GM19351 (cell line): ENCODE results near the gene NAV3.
"Not testable (repeated sequence)": the region's sequence is repeated elsewhere in the genome, so short reads cannot be mapped to it uniquely, and the experiment has no call there.

Experiments
- ATAC-seq: cut with Tn5 transposase; IDR thresholded peaks from one replicate; pipeline ENCODE4 v1.9.1; 2021; ENCODE audit warnings: mild to moderate bottlenecking, moderate library complexity; ENCODE audit not compliant: unreplicated experiment

NAV3 gene

DNA sequence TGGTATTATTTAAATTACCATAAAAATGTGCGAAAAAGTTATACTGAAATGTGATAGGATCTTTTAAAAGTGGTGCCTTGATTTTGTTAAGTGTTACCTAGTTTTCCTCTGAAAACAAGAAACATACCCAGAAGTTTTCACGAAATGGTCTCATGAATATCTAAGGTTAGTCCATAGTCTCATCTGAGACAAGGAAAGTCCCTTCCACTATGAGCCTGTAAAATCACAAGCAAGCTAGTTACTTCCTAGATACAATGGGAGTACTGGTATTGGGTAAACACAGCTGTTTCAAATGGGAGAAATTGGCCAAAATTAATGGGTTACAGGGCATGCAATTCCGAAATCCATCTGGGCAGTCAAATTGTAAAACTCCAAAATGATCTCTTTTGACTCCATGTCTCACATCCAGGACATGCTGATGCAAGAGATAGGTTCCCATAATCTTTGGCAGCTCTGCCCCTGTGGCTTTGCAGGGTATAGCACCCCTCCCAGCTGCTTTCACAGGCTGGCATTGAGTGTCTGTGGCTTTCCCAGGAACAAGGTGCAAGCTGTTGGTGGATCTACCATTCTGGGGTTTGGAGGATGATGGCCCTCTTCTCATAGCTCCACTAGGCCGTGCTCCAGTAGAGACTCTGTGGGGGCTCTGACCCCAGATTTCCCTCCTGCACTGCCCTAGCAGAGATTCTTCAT is 271.4 kb downstream of the NAV3 start:
- no peak for ATAC-seq

DNA sequence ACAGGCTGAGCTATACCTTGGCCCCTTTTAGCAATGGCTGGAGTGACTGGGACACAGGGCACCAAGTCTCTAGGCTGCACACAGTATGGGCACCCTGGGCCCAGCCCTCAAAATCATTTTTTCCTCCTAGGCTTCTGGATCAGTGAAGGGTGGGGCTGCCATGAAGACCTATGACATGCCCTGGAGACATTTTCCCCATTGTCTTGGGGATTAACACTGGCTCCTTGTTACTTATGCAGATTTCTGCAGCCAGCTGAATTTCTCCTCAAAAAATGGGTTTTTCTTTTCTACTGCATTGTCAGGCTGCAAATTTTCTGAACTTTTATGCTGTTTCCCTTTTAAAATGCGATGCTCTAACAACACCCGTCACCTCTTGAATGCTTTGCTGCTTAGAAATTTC is 272.1 kb downstream of the NAV3 start:
- not testable (repeated sequence) for ATAC-seq

DNA sequence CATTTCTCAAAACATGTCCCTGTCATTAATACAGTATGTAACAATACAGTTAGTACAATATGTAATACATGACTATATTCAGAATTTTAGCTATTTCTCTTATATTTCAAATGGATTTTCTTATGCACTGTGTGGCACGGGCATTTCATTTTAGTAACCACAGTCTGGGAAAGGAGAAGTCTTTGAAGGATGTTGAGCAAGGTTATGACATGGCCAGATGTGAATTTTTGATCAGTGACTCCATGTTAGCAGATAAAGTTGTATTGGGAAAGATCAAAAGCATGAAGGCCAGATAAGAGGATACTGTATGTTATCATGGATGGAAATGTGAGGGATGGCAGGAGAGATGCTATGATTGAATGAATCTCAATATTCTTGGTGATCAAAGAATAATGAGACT is 285.2 kb downstream of the NAV3 start:
- ATAC-seq, result no peak

DNA sequence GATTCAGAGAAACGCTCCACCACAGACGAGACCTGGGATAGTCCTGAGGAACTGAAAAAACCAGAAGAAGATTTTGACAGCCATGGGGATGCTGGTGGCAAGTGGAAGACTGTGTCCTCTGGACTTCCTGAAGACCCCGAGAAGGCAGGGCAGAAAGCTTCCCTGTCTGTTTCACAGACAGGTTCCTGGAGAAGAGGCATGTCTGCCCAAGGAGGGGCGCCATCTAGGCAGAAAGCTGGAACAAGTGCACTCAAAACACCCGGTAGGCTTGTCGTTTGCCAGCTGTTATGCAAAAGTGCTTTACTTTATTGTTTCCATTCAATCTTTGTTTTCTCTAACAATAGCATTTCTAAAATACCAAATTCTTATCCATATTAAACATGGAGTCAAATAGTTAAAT is 287.3 kb downstream of the NAV3 start:
- no peak for ATAC-seq

DNA sequence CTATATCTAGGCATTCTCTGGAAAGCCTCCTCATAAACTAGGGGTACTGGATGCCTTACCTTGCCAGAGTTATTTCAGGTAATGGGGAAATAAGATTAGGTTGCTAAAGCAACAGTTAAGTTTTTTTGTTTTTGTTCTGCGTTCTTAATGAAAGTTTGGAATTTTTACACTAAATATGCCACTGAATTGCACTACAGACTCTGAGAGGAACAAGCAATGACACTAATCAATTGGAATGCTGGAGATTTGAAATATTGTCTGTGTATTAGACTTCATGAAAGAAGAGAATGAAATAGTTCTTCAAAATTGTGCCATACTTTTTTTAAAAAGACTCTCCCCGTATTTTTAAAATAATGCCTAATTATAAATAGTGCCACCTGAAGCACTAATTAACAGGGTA is 287.8 kb downstream of the NAV3 start:
- no peak for ATAC-seq

DNA sequence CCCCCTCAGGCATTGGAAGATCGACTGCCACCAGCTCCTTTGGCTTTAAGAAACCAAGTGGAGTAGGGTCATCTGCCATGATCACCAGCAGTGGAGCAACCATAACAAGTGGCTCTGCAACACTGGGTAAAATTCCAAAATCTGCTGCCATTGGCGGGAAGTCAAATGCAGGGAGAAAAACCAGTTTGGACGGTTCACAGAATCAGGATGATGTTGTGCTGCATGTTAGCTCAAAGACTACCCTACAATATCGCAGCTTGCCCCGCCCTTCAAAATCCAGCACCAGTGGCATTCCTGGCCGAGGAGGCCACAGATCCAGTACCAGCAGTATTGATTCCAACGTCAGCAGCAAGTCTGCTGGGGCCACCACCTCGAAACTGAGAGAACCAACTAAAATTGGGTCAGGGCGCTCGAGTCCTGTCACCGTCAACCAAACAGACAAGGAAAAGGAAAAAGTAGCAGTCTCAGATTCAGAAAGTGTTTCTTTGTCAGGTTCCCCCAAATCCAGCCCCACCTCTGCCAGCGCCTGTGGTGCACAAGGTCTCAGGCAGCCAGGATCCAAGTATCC is 288.7 kb downstream of the NAV3 start:
- ATAC-seq, result no peak

DNA sequence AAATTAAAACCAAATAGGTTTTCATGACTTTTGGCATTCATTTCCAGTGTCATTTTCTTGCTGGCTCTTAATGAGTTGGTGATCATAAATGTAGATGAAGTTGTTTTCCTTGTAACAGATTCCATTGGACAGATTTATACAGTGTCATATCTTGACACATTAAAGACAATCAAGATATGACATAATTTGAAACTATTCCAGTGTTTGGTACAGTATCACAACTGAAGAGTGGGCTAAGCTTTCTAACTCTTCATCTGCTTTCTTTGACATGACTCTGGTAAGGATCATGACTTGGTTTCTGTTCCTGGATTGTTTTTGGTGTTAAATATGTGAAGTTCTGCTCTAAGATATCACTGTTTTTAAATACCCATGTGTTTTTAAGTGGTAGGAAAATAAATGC is 289.6 kb downstream of the NAV3 start:
- no peak for ATAC-seq

DNA sequence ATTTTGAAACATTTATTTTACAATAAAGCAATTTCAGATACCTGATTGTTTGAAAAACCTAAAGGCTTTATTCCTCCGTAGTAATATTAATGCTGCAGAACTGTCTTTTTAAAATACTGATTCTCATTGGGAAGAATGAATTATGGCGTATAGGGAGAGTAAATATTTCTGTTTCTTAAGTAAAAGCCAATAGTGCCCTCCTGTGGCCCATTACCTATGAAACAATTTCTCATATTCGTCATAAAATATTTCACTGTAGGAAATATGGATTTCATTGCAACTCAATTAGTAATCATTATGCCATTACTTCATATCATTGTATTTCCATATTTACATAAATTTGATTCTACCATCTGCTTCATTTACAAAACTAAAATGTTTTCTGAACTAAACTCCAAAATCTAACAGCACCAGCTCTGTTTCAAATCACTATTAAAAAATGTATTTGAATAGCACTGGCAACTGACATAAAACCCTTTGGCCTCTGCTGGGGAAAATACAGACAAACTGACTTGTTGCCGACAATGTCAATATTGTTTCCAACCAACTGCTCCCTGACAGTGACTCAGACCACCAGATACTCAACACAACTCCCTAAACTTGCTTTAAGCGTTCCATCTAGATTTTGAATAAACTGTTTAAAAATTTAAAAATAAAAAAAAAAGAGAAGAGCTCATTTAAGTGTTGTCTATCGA is 290.3 kb downstream of the NAV3 start:
- ATAC-seq, result no peak

DNA sequence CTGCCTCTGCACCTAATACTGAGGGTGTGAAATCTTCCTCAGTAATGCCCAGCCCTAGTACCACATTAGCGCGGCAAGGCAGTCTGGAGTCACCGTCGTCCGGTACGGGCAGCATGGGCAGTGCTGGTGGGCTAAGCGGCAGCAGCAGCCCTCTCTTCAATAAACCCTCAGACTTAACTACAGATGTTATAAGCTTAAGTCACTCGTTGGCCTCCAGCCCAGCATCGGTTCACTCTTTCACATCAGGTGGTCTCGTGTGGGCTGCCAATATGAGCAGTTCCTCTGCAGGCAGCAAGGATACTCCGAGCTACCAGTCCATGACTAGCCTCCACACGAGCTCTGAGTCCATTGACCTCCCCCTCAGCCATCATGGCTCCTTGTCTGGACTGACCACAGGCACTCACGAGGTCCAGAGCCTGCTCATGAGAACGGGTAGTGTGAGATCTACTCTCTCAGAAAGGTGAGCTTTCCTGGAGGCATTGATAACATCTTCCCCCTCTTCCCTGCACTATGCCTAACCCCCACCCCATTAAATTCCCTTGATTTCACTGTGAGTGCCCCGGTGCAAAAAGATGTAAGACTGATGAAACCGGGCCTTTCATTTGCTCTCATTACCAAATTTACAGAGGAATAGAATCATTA is 291.4 kb downstream of the NAV3 start:
- no peak for ATAC-seq

DNA sequence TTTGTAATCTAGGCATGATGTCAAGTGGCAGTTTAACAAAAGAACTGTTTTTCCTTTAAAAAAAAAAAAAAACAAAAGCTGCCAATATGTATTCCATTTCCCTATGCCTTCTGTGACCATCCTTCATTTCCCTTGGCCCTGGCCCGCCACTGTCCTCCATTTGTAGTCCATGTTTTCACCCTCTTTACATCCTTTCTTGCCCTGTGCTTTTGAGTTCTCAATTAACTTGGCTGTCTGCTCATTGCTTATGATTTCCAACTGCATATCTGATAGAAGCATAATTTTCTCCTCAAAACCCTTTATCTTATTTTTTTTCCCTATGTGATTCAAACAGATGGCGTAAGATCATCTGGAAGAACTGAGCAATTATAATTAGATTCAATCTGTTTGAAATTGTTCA is 297.5 kb downstream of the NAV3 start:
- ATAC-seq, result no peak

DNA sequence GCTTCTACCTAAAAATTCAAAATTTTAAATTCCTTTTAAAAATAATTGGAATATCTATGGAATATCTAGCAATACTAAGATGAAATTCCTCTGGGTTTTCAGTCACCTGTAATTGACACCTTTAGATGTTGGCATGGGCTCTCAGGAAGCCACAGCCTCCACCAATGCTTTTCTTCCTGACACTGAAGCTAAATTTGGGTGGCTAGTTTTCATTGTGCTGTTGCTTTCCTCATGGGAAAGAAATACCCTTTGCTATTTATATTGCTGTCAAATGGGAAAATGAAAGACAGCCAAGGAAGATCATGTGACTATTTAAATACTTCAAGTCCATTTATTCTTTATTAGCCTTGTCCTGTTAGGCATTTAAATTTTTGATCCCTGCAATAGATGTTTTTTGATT is 313.0 kb downstream of the NAV3 start:
- no peak for ATAC-seq

DNA sequence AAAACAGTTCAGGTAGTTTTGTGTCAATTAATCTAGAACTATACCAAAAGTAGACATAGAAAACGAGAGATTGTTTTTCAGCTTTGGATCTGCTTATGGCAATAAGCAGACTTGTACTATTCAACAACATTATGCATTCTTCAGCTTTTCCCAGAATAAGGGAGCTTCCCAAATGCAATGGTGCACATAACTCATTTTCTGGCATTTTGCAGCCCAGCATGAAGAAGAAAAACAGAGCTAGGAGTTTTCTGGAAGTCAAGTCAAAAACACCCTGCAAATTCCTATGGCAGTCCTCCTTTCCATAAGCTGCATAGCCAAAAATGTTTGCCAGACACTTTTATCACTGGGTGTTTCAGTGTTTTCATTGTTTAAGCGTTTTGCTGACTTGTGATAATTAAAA is 314.7 kb downstream of the NAV3 start:
- ATAC-seq, result no peak

DNA sequence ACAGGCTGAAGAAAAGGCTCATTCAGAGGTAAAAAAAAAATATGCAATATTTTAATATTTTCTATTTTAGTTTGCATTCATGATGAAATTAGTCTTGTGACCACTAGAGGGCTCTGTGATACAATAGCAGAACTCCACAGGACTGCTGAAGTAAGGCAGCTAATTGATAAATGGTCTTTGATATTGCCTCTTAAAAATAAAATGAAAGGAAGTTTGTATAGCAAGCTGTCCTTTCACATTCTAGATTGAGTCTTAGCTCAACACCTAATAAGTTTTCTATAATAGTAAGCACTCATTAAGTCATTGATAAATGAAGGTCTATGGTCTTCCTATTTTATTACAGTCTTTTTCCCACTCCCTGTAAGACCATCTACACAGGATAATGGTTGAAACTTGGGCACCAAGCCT is 315.7 kb downstream of the NAV3 start:
- peak; percentile 89 for ATAC-seq

DNA sequence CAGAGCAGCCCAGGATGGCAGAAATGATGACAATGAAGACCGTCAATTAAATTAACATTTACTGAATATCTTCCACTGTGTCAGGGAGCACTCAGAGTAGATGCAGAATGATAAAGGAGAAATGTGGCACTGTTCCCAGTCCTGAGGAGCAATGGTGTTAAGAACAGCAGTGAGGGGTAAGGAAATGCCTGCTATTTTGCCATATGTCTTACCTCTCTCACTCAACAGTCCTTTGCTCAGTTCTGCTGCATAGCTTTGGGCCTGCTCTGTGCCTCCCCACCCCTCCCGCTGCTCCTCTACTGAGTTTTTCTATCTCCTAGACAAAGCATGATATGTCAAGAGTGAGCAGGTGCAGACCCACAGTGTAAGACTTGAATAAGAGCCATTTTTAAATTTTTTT is 318.8 kb downstream of the NAV3 start:
- ATAC-seq, result no peak

DNA sequence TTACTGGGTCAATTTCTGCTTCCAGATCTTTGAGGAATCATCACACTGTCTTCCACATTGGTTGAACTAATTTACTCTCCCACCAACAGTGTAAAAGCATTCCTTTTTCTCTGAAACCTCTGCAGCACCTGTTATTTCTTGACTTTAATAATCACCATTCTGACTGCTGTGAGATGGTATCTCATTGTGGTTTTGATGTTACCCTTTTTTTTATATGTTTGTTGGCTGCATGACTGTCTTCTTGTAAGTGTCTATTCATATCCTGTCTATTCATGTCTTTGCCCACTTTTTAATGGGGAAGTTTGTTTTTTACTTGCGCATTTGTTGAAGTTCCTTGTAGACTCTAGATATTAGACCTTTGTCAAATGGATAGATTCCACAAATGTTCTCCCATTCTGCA is 324.9 kb downstream of the NAV3 start:
- no peak for ATAC-seq

DNA sequence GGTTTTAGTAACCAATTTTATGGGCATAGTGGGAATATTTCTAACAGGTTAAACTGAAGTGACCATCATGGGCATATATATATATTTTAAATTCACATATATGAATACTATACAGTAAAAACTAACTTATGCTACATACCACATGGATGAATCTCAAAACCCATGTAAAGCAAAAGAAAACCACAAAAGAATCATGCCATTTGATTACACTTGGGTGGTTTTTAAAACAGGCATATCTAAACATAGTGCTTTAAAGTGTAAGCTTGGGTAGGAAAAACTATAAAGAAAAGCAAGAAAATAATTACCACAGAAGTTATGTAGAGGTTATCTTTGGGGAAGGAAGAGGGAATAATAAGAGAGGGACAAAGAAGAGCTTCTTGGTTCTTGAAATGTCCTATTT is 326.1 kb downstream of the NAV3 start:
- no peak for ATAC-seq

DNA sequence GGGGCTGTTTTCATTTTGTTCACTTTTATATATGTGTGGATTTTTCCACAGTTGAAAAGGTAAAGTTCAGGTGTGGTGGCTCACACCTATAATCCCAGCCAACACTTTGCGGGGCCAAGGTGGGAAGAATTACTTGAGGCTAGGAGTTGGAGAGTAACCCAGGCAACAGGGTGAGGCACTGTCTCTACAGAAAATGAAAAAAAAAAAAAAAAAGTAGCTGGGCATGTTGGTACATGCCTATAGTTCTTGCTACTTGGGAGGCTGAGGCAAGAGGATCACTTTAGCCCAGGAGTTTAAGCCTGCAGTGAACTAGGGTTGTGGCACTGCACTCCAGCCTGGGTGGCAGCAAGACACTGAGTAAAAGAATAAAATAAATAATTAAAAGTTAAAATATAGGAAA is 326.5 kb downstream of the NAV3 start:
- no peak for ATAC-seq

DNA sequence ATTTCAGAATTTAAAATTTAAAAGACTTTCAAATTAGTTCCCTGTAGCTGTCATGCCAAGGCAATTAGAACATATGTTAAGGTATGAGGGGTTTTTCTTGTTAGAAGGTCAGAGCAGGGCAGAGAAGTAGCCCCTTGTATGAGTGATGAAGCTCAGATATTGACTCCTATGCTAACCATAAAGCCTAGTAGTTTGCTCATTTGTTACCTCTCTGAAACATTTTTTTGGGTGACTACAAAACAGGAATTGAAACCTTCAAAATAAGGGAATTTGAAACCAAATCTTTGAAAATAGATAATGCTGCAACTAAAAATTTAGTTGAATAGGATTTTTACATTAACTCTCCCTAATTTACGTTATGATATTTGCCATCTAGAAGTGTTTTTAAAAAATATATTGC is 333.5 kb downstream of the NAV3 start:
- ATAC-seq, result peak; percentile 61

DNA sequence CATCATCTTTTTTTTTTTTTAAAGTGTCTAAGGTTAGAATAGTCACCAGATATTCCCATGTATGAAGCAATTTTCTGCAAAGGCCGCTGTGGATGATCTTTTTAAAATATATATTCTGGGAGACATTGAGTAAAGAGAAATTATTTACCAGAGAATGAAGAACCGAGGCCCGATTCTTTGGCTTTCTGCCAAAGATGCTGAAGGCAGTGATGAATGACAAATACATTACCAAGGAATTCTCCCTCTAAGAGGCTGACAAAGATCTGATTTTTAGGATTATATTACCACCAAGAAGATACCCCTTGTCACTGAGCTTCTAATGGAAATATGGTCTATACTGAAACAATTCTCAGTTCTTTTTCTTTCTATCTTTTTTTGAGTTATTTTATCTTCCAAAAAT is 336.8 kb downstream of the NAV3 start:
- no peak for ATAC-seq

DNA sequence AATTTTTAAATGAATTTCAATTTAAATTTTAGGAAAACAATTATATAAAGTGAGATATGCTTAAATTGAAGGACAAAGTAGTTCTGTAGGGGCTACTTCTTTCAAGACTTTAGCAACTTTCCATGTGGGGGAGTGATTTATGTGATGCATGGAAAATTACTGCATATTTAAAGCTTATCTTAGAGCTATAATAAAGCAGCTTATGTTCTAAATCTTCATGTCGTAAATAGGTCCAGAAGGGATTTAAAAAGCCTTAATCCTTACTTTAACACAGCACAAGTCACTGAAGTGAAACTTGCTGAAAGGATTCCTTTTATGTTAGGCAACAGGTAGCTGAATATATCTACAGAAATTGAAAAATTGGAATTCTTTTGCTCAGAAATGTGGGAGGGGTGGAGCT is 340.4 kb downstream of the NAV3 start:
- ATAC-seq, result no peak

DNA sequence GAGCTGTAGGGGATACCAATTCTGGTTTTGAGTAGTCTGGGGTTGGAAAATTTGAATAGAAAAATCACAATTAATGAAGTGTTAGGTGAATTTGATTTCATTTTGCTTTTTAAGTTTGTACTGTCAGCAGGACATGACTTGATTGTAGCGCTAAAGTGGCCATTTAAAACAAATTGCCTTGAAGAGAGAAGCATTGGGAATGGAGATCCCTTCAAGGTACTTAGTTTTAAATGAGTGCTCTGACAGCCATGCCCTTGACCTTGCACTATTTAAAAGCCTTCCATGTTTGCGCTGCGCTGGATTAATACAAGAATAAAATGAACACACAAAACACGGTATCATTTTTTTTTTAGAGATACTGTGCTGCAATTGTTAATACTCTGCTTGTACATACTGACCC is 345.9 kb downstream of the NAV3 start:
- no peak for ATAC-seq

DNA sequence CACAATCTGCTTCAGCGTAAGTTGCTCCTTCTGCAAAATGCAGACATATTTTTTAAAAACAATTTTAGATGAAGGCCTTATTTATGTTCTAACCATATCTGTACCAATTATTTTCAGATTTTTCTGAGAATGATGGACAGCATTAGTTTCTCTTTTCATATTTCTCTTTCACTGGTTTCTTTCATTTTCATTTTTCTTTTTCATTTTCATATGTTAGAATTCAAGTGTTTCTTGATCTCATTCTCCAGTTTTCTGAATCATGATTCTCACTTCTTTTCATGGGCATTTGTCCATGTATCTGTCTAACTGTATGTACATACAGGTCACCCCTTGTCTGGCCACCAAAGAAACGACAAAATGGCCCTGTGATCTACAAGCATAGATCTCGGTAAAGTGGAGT is 346.6 kb downstream of the NAV3 start:
- ATAC-seq, result no peak
